ENCODE measurements around the gene KRTAP4-11. TPM values are rescaled to one million over a fixed set of nuclear protein-coding genes. Genes with fewer than 3 reads are reported as not detected.
A peak's percentile ranks its signal among the peaks of the same experiment; 100 is the strongest.
"Not testable (repeated sequence)": the region's sequence is repeated elsewhere in the genome, so short reads cannot be mapped to it uniquely, and the experiment has no call there.

Gene KRTAP4-11
- polyA plus RNA-seq (ENCODE audit: insufficient read length in 10 of 10): not detected
- long read RNA-seq, donor 1: 0 reads
- long read RNA-seq, donor 2: 0 reads
- long read RNA-seq, donor 3: 0 reads
- long read RNA-seq, donor 4: 0 reads
- long read RNA-seq, donor 5: 0 reads
- long read RNA-seq, donor 6: 0 reads
- long read RNA-seq, donor 7: 0 reads
- long read RNA-seq, donor 8: 0 reads
- long read RNA-seq, donor 9: 0 reads

- not testable (repeated sequence) for DNase-seq
These were observed at the start of gene KRTAP4-11 for GRCh38 chr17:41117846-41118386. KRTAP4-11 (minus strand) TSS chr17:41118373; CDS start chr17:41118315, 58 bp downstream.

GRCh38 chr17:41167561-41167960 lies 49.4 kb upstream of the KRTAP4-11 start:
- DNase-seq: no peak

- DNase-seq: no peak
These were observed 45.7 kb upstream of the KRTAP4-11 start for GRCh38 chr17:41163828-41164227.

GRCh38 chr17:41160648-41161047 lies 42.5 kb upstream of the KRTAP4-11 start, which contains the start of gene KRTAP4-4:
KRTAP4-4 (minus strand) TSS chr17:41160748; CDS start chr17:41160691, 57 bp downstream.
- DNase-seq: no peak

GRCh38 chr17:41160190-41160589 lies 42.0 kb upstream of the KRTAP4-11 start:
- DNase-seq: not testable (repeated sequence)

GRCh38 chr17:41153856-41154255 lies 35.7 kb upstream of the KRTAP4-11 start:
- DNase-seq: peak in 1 of 3 donors; percentile 11

- no peak for DNase-seq
These were observed 33.4 kb upstream of the KRTAP4-11 start for GRCh38 chr17:41151525-41151924.

- DNase-seq: no peak
These were observed 31.9 kb upstream of the KRTAP4-11 start for GRCh38 chr17:41150026-41150425.

- no peak for DNase-seq
These were observed 31.4 kb upstream of the KRTAP4-11 start, which contains the start of gene KRTAP4-5 for GRCh38 chr17:41149652-41149985. KRTAP4-5 (minus strand) TSS chr17:41149825; CDS start chr17:41149767, 58 bp downstream.

- DNase-seq: not testable (repeated sequence)
These were observed 30.9 kb upstream of the KRTAP4-11 start for GRCh38 chr17:41148971-41149651.

GRCh38 chr17:41147531-41148204 lies 29.5 kb upstream of the KRTAP4-11 start:
- no peak for DNase-seq

GRCh38 chr17:41145261-41145660 lies 27.1 kb upstream of the KRTAP4-11 start:
- DNase-seq: no peak

GRCh38 chr17:41144846-41145245 lies 26.7 kb upstream of the KRTAP4-11 start:
- DNase-seq: no peak

- no peak for DNase-seq
These were observed 23.2 kb upstream of the KRTAP4-11 start for GRCh38 chr17:41141361-41141760.

- DNase-seq: peak in 1 of 3 donors; percentile 90
These were observed 22.4 kb upstream of the KRTAP4-11 start, which contains the start of gene KRTAP4-6 for GRCh38 chr17:41140360-41141131. KRTAP4-6 (minus strand) TSS chr17:41140544; CDS start chr17:41140487, 57 bp downstream.

- DNase-seq: not testable (repeated sequence)
These were observed 21.7 kb upstream of the KRTAP4-11 start for GRCh38 chr17:41139865-41140264.

GRCh38 chr17:41133880-41134735 lies 15.9 kb upstream of the KRTAP4-11 start:
- DNase-seq: no peak

GRCh38 chr17:41131979-41132378 lies 13.8 kb upstream of the KRTAP4-11 start:
- no peak for DNase-seq

- DNase-seq: no peak
These were observed 9.2 kb upstream of the KRTAP4-11 start for GRCh38 chr17:41127371-41127770.

GRCh38 chr17:41126412-41126811 lies 8.2 kb upstream of the KRTAP4-11 start:
- DNase-seq: no peak

- DNase-seq: no peak
These were observed 6.9 kb upstream of the KRTAP4-11 start for GRCh38 chr17:41125064-41125463.

All from muscle of back (tissue), 13 donors.